ACHN (cell line): ENCODE data around the gene CERS5.
"Not testable (repeated sequence)": the region's sequence is repeated elsewhere in the genome, so short reads cannot be mapped to it uniquely, and the experiment has no call there.

ENCODE experiments used
- DNase-seq: peaks from one replicate; pipeline ENCODE4 v3.0.0-alpha.2; 2015
- in situ Hi-C: cut with HindIII; loops from 2 replicates; pipeline ENCODE4 v1.10.0; 2017; ENCODE audit warnings: low sequenced_read_pairs, low pct_ligation_motif_present, low pct_unique_long_range_greater_than_20kb

Gene CERS5

GRCh38 chr12:50088577-50089335 lies 78.4 kb downstream of the CERS5 start:
- in situ Hi-C loops: no loop called here
- DNase-seq: peak; percentile 78

- in situ Hi-C loops: no loop called here
- no peak for DNase-seq
Measured at GRCh38 chr12:50087995-50088394, 79.2 kb downstream of the CERS5 start.

- in situ Hi-C loops: no loop called here
Measured at GRCh38 chr12:50087151-50087550, 80.0 kb downstream of the CERS5 start.

GRCh38 chr12:50086148-50086547 lies 81.0 kb downstream of the CERS5 start:
- in situ Hi-C loops: no loop called here
- DNase-seq: no peak

More at GRCh38 chr12:50087151-50087550, 80.0 kb downstream of the CERS5 start:
- DNase-seq: no peak

GRCh38 chr12:50085615-50086072 lies 81.5 kb downstream of the CERS5 start:
- in situ Hi-C loops: no loop called here
- DNase-seq: no peak

GRCh38 chr12:50084775-50085614 lies 82.2 kb downstream of the CERS5 start, which contains the start of gene SMARCD1:
TSS of gene SMARCD1 (plus strand) at chr12:50085342. CDS start at chr12:50085370, 28 bp downstream.
- peak; percentile 99 for DNase-seq
- in situ Hi-C loops: no loop called here

- in situ Hi-C loops: not testable (repeated sequence)
Measured at GRCh38 chr12:50084409-50084774, 82.8 kb downstream of the CERS5 start.

GRCh38 chr12:50083301-50083700 lies 83.9 kb downstream of the CERS5 start:
- in situ Hi-C loops: no loop called here
- DNase-seq: no peak

More at GRCh38 chr12:50084409-50084774, 82.8 kb downstream of the CERS5 start:
- not testable (repeated sequence) for DNase-seq

GRCh38 chr12:50082644-50083043 lies 84.5 kb downstream of the CERS5 start:
- in situ Hi-C loops: no loop called here
- DNase-seq: peak; percentile 17

- in situ Hi-C loops: no loop called here
- no peak for DNase-seq
Measured at GRCh38 chr12:50081096-50081808, 85.9 kb downstream of the CERS5 start.

- in situ Hi-C loops: no loop called here
- DNase-seq: no peak
Measured at GRCh38 chr12:50079771-50080170, 87.4 kb downstream of the CERS5 start.
